H1 (cell line): Measurements from ENCODE around the gene GFPT1. TPM values are rescaled to one million over a fixed set of nuclear protein-coding genes. Genes with fewer than 3 reads are reported as not detected.

Experiments
- CTCF ChIA-PET: fragments of 300-600 bp; sonication (Branson Sonifier 250); formaldehyde crosslinking; loops from one replicate; lab custom pipeline; 2021; ENCODE audit not compliant: partially characterized antibody; lab: Charles Lee
- POLR2A ChIA-PET: fragments of 300-600 bp; sonication (Branson Sonifier 250); formaldehyde crosslinking; loops from one replicate; lab custom pipeline; 2021; ENCODE audit warnings: inconsistent platforms; ENCODE audit not compliant: partially characterized antibody; lab: Charles Lee
- DNase-seq, 2 experiments: peaks; one replicate each; pipeline versions ENCODE4 v3.0.0 to v3.0.0-alpha.2; 2010 to 2022; ENCODE audit warnings: low spot score in 2 of 2, low read depth in 1 of 2, mixed read lengths in 1 of 2
- FAIRE-seq: peaks from 2 replicates; lab custom pipeline; 2011; peaks lifted over from hg19 to GRCh38; lab: Jason Lieb, UNC
- H2AFZ ChIP-seq: 2 replicates; pipeline ENCODE4 v1.8.1; 2012; ENCODE audit warnings: low read length, inconsistent platforms
- H2AK5ac ChIP-seq: 2 replicates; pipeline ENCODE4 v1.6.1; 2013; ENCODE audit warnings: low read depth, low read length
- H2BK120ac ChIP-seq: replicated peaks from 2 replicates; pipeline ENCODE3; 2013; ENCODE audit warnings: low read depth, low read length, inconsistent platforms
- H2BK12ac ChIP-seq: 2 replicates; pipeline ENCODE4 v1.6.1; 2013; ENCODE audit warnings: low read depth, low read length
- H2BK15ac ChIP-seq: 2 replicates; pipeline ENCODE4 v1.6.1; 2013; ENCODE audit warnings: low read length
- H2BK20ac ChIP-seq: 2 replicates; pipeline ENCODE4 v1.6.1; 2013; ENCODE audit warnings: low read length
- H2BK5ac ChIP-seq: 2 replicates; pipeline ENCODE4 v1.6.1; 2013; ENCODE audit warnings: low read depth, low read length
- H3K14ac ChIP-seq: 2 replicates; pipeline ENCODE4 v1.6.1; 2013; ENCODE audit warnings: inconsistent platforms; ENCODE audit not compliant: insufficient read length
- H3K18ac ChIP-seq: 2 replicates; pipeline ENCODE4 v1.6.1; 2013; ENCODE audit warnings: low read length; ENCODE audit errors: extremely low read depth
- H3K23ac ChIP-seq: 2 replicates; pipeline ENCODE4 v1.6.1; 2013; ENCODE audit warnings: inconsistent platforms; ENCODE audit not compliant: insufficient read length
- H3K23me2 ChIP-seq: 2 replicates; pipeline ENCODE4 v1.6.1; 2013; ENCODE audit warnings: low read depth, low read length
- H3K27ac ChIP-seq: 2 replicates; pipeline ENCODE4 v1.6.1; 2011; ENCODE audit warnings: low read depth, low read length, inconsistent platforms
- H3K27me3 ChIP-seq, 4 experiments: replicated peaks in 1 of 4; 1 replicate in 1 of 4; 2 replicates in 3 of 4; pipeline versions ENCODE4 v1.6.1 to v1.8.1; 2011 to 2013; ENCODE audit warnings: low read length in 3 of 4, mild to moderate bottlenecking in 3 of 4, inconsistent platforms in 2 of 4, mixed read lengths in 2 of 4, moderate library complexity in 1 of 4; ENCODE audit not compliant: control insufficient read depth in 3 of 4, insufficient read depth in 3 of 4; ENCODE audit errors: extremely low read depth in 1 of 4
- H3K36me3 ChIP-seq, 4 experiments: 2 replicates each; pipeline versions ENCODE4 v1.6.1 to v1.8.1; 2011 to 2013; ENCODE audit warnings: mild to moderate bottlenecking in 4 of 4, low read length in 3 of 4, moderate library complexity in 2 of 4, control low read depth in 1 of 4, inconsistent platforms in 1 of 4; ENCODE audit not compliant: insufficient read depth in 4 of 4, control insufficient read depth in 2 of 4
- H3K4ac ChIP-seq: replicated peaks from 2 replicates; pipeline ENCODE3; 2013; ENCODE audit warnings: low read length, low read depth, mixed read lengths, inconsistent platforms; ENCODE audit not compliant: insufficient read length
- H3K4me1 ChIP-seq, 4 experiments: replicated peaks in 1 of 4; 1 replicate in 1 of 4; 2 replicates in 3 of 4; pipeline versions ENCODE4 v1.6.1 to v1.8.1; 2011 to 2013; ENCODE audit warnings: low read length in 3 of 4, inconsistent platforms in 2 of 4, mixed read lengths in 1 of 4; ENCODE audit not compliant: insufficient read depth in 4 of 4, control insufficient read depth in 3 of 4
- H3K4me2 ChIP-seq, 2 experiments: 2 replicates each; pipeline versions ENCODE4 v1.6.1 to v1.8.1; 2011 to 2013; ENCODE audit warnings: low read depth in 2 of 2, low read length in 2 of 2, control low read depth in 1 of 2, inconsistent platforms in 1 of 2, mild to moderate bottlenecking in 1 of 2; ENCODE audit not compliant: insufficient read depth in 1 of 2
- H3K4me3 ChIP-seq, 4 experiments: fragments of 200-600, 300-600 bp in 1 of 4; sonication (generic), shearing (Covaris generic), sonication (Bioruptor Twin) in 1 of 4; 2 replicates each; pipeline versions ENCODE4 v1.5.1 to v1.8.1; 2011 to 2016; ENCODE audit warnings: low read length in 4 of 4, low read depth in 3 of 4, control low read depth in 2 of 4, inconsistent platforms in 2 of 4, mild to moderate bottlenecking in 2 of 4, mixed read lengths in 1 of 4, moderate library complexity in 1 of 4; ENCODE audit not compliant: insufficient read depth in 2 of 4; ENCODE audit errors: extremely low read depth in 1 of 4
- H3K56ac ChIP-seq: replicated peaks from 2 replicates; pipeline ENCODE3; 2013; ENCODE audit warnings: low read depth, mild to moderate bottlenecking, mixed read lengths, low read length, inconsistent platforms; ENCODE audit not compliant: insufficient read length
- H3K79me1 ChIP-seq: 2 replicates; pipeline ENCODE4 v1.6.1; 2013; ENCODE audit warnings: low read depth, low read length, control low read depth
- H3K79me2 ChIP-seq, 2 experiments: 2 replicates each; pipeline versions ENCODE4 v1.6.1 to v1.8.1; 2012 to 2013; ENCODE audit warnings: low read length in 2 of 2, mild to moderate bottlenecking in 2 of 2, inconsistent platforms in 1 of 2; ENCODE audit not compliant: insufficient read depth in 2 of 2, control insufficient read depth in 1 of 2
- H3K9ac ChIP-seq, 4 experiments: replicated peaks in 1 of 4; 1 replicate in 1 of 4; 2 replicates in 3 of 4; pipeline versions ENCODE4 v1.6.1 to v1.8.1; 2011 to 2013; ENCODE audit warnings: low read depth in 3 of 4, low read length in 3 of 4, control low read depth in 2 of 4, mild to moderate bottlenecking in 2 of 4, moderate library complexity in 2 of 4, inconsistent platforms in 1 of 4; ENCODE audit errors: extremely low read depth in 1 of 4
- H3K9me3 ChIP-seq, 2 experiments: 2 replicates each; pipeline versions ENCODE4 v1.6.1 to v1.8.1; 2012 to 2013; ENCODE audit warnings: mild to moderate bottlenecking in 2 of 2, moderate library complexity in 2 of 2, control low read depth in 1 of 2, inconsistent platforms in 1 of 2, low read depth in 1 of 2, low read length in 1 of 2, mixed read lengths in 1 of 2; ENCODE audit not compliant: insufficient read depth in 2 of 2
- H4K20me1 ChIP-seq, 2 experiments: replicated peaks in 1 of 2; 2 replicates each; pipeline versions ENCODE3 to v1.8.1; 2011 to 2013; ENCODE audit warnings: inconsistent platforms in 2 of 2, low read length in 2 of 2, mild to moderate bottlenecking in 1 of 2; ENCODE audit not compliant: insufficient read depth in 2 of 2, control insufficient read depth in 1 of 2
- H4K5ac ChIP-seq: 2 replicates; pipeline ENCODE4 v1.6.1; 2013; ENCODE audit warnings: low read length, low read depth, mixed read lengths, inconsistent platforms; ENCODE audit not compliant: insufficient read length
- H4K8ac ChIP-seq: 2 replicates; pipeline ENCODE4 v1.8.0; 2013; ENCODE audit warnings: mild to moderate bottlenecking, moderate library complexity, low read length, inconsistent platforms; ENCODE audit not compliant: insufficient read depth; ENCODE audit errors: extremely low read depth
- H4K91ac ChIP-seq: replicated peaks from 2 replicates; pipeline ENCODE3; 2013; ENCODE audit warnings: low read length, mixed read lengths, inconsistent platforms; ENCODE audit not compliant: insufficient read length
- ASH2L ChIP-seq: fragments of 200-600, 300-600 bp; sonication (generic); IDR thresholded peaks from one replicate; pipeline ENCODE4 v1.7.1; 2017; ENCODE audit warnings: low read length
- BCL11A ChIP-seq, 2 experiments: IDR thresholded peaks; one replicate each; pipeline ENCODE4 v1.6.1; 2011; ENCODE audit warnings: low read depth in 2 of 2, low read length in 2 of 2, mild to moderate bottlenecking in 2 of 2
- BRCA1 ChIP-seq: IDR thresholded peaks from 2 replicates; pipeline ENCODE4 v1.6.1; 2012; ENCODE audit warnings: low read depth, low read length, improper control_type of control experiment
- CHD1 ChIP-seq: IDR thresholded peaks from 2 replicates; pipeline ENCODE4 v1.6.1; 2012; ENCODE audit warnings: low read depth, low read length, improper control_type of control experiment
- CREB1 ChIP-seq: IDR thresholded peaks from 2 replicates; pipeline ENCODE4 v1.6.1; 2012; ENCODE audit warnings: inconsistent platforms
- CTBP2 ChIP-seq: IDR thresholded peaks from 2 replicates; pipeline ENCODE4 v1.7.0; 2011; ENCODE audit warnings: borderline replicate concordance, mild to moderate bottlenecking, moderate library complexity, mixed read lengths, low read length; ENCODE audit not compliant: insufficient read depth, insufficient read length
- GTF2F1 ChIP-seq: IDR thresholded peaks from 2 replicates; pipeline ENCODE4 v1.6.1; 2012; ENCODE audit warnings: low read depth, low read length, improper control_type of control experiment, borderline replicate concordance
- JUND ChIP-seq: IDR thresholded peaks from 2 replicates; pipeline ENCODE4 v1.6.1; 2011; ENCODE audit warnings: mild to moderate bottlenecking, improper control_type of control experiment, low read length
- MAFK ChIP-seq: IDR thresholded peaks from 2 replicates; pipeline ENCODE4 v1.6.1; 2012; ENCODE audit warnings: low read depth, mild to moderate bottlenecking, improper control_type of control experiment, low read length
- NANOG ChIP-seq: IDR thresholded peaks from 2 replicates; pipeline ENCODE4 v1.6.1; 2011; ENCODE audit warnings: low read length, low read depth, mild to moderate bottlenecking, inconsistent platforms; ENCODE audit not compliant: insufficient read depth, poor library complexity, severe bottlenecking
- PHF8 ChIP-seq: fragments of 200-600 bp; sonication (generic); conservative IDR thresholded peaks from 2 replicates; pipeline ENCODE4 v1.7.1; 2012; ENCODE audit warnings: low read depth, mild to moderate bottlenecking, inconsistent platforms, low read length, moderate library complexity
- RAD21 ChIP-seq, 2 experiments: IDR thresholded peaks in 1 of 2; conservative IDR thresholded peaks in 1 of 2; 2 replicates each; pipeline ENCODE4 v1.6.1; 2011; ENCODE audit warnings: low read depth in 2 of 2, low read length in 2 of 2, improper control_type of control experiment in 1 of 2, inconsistent platforms in 1 of 2, mild to moderate bottlenecking in 1 of 2, moderate library complexity in 1 of 2
- RNF2 ChIP-seq: fragments of 200-900, 300-1000 bp; sonication (generic); IDR thresholded peaks from 2 replicates; pipeline ENCODE4 v1.7.1; 2016; ENCODE audit warnings: borderline replicate concordance, low read depth, mild to moderate bottlenecking, antibody characterized with exemption, low read length; ENCODE audit not compliant: poor library complexity, severe bottlenecking; ENCODE audit errors: missing control alignments
- TBP ChIP-seq: IDR thresholded peaks from 2 replicates; pipeline ENCODE4 v1.6.1; 2011; ENCODE audit warnings: low read depth, low read length, improper control_type of control experiment
- WGBS, 2 experiments: shearing (Covaris generic) in 1 of 2; methylation state at CpG; one replicate each; pipeline versions ENCODE4 v1.1.6 to v1.1.7; 2013 to 2015; ENCODE audit warnings: low lambda C conversion rate in 2 of 2, mixed read lengths in 2 of 2, inconsistent platforms in 1 of 2, low coverage in 1 of 2, missing lambda C conversion rate in 1 of 2; ENCODE audit not compliant: insufficient replicate concordance in 2 of 2, insufficient coverage in 1 of 2, insufficient read length in 1 of 2; ENCODE audit errors: extremely low coverage in 1 of 2, missing lambda C conversion rate in 1 of 2; 5-methylcytosine and 5-hydroxymethylcytosine counted together
- polyA plus RNA-seq, 7 experiments: library from polyadenylated mRNA; depleted of rRNA in 3 of 7; stranded (reverse) in 5 of 7; unstranded in 2 of 7; fragments of >200 nt in 5 of 7; fragments of 200-250 nt in 2 of 7; gene quantifications; 1 replicate in 5 of 7; 2 replicates in 1 of 7; 4 replicates in 1 of 7; pipeline versions ENCODE4 v1.2.1 to v1.2.3, GENCODE V29; 2011 to 2013; ENCODE audit warnings: missing spikeins in 2 of 7, mixed read lengths in 2 of 7
- total RNA-seq: library from RNA; stranded (reverse); fragmentation: NEBNext Ultra II Directional; extraction: Animal tissue kit (Norgen Biotek cat#: 25700); gene quantifications from 2 replicates; pipeline ENCODE4 v1.2.1, GENCODE V29; 2021

The GFPT1 gene
- total and polyA plus RNA-seq, 2 of the 8 experiments (the other 6 are each of a cell fraction or from before 2014, with no cell fraction given), result 13.3 to 76.2 TPM

- FAIRE-seq (no peak), DNase-seq (no peak)
- Histone ChIP-seq H3K4me1 (no peaks in the 10 kb centered on the region), H4K5ac (no peak overlapping the region), H2AFZ (no peak overlapping the region), H3K56ac (no peak overlapping the region), H2BK15ac (no peak overlapping the region), H3K9ac (no peak overlapping the region), H2BK120ac (no peak overlapping the region), H3K79me2 (no peaks in the 10 kb centered on the region), H3K4me3 (no peak overlapping the region), H3K23ac (no peak overlapping the region), H3K14ac (no peak overlapping the region), H3K79me1 (no peaks in the 10 kb centered on the region), H4K91ac (no peak overlapping the region), H2BK20ac (no peak overlapping the region), H2AK5ac (no peak overlapping the region), H4K20me1 (no peaks in the 10 kb centered on the region), H2BK5ac (no peak overlapping the region), H3K23me2 (no peaks in the 10 kb centered on the region), H3K4me2 (no peak overlapping the region), H3K9me3 (no peaks in the 10 kb centered on the region), H3K27ac (no peak overlapping the region), H3K18ac (no peak overlapping the region), H3K36me3 (no peaks in the 10 kb centered on the region), H3K27me3 (no peaks in the 10 kb centered on the region; a peak in 1 of 7 replicates), H2BK12ac (no peak overlapping the region), H3K4ac (no peak overlapping the region), H4K8ac (no peak overlapping the region)
- POLR2A ChIA-PET, result no interaction called here
- 86% methylated on average over 3 of the region's 3 CpGs; no CpG with 5 or more reads in 1 of the 2 experiments for WGBS, 2 experiments
- CTCF ChIA-PET, result interaction anchor here (0.8 to 1.0 kb wide), 2 partner anchors 15 to 49 kb away, joined by 4 read pairs; no protein-coding TSS in a partner anchor
- no peak for TF ChIP-seq MAFK
- no peak for TF ChIP-seq GTF2F1
- TF ChIP-seq PHF8, result no peak
- TF ChIP-seq JUND, result no peak
- no peak for TF ChIP-seq CREB1
- TF ChIP-seq NANOG, result no peak
- TF ChIP-seq CTBP2, result no peak
- no peak for TF ChIP-seq CHD1
- no peak for TF ChIP-seq BCL11A (IDR thresholded peaks at IDR 0.05; ENCODE audit: low read depth in 2 of 2, low read length in 2 of 2)
- no peak for TF ChIP-seq RNF2
- TF ChIP-seq TBP, result no peak
- TF ChIP-seq ASH2L, result no peak
- TF ChIP-seq BRCA1, result no peak
- no peak for TF ChIP-seq RAD21 (IDR thresholded peaks at IDR 0.05 in 1 of 2, conservative IDR thresholded peaks at IDR 0.05 in 1 of 2; ENCODE audit: low read depth in 2 of 2, low read length in 2 of 2)
Observed at GRCh38 chr2:69291721-69292120, 95.3 kb downstream of the GFPT1 start.
